PC-3 (cell line): ENCODE data around the gene KLK1.

Experiments used
- EZH2 ChIP-seq: fragments of 300-600 bp; sonication (generic); IDR thresholded peaks from one replicate; pipeline ENCODE4 v1.6.1; 2017; ENCODE audit warnings: antibody characterized with exemption, mild to moderate bottlenecking, low read length; ENCODE audit not compliant: unreplicated experiment
- EZH2phosphoT487 ChIP-seq: fragments of 300-600 bp; sonication (generic); IDR thresholded peaks from 2 replicates; pipeline ENCODE4 v1.6.1; 2018; ENCODE audit warnings: mild to moderate bottlenecking, antibody characterized with exemption, low read length, borderline replicate concordance
- TF ChIP-seq, protein P1 (sequence below): fragments of 300-600 bp; sonication (generic); conservative IDR thresholded peaks from 2 replicates; pipeline ENCODE4 v1.5.1; 2017; ENCODE audit warnings: antibody characterized with exemption, low read depth, mild to moderate bottlenecking, low read length

- TF ChIP-seq, protein P1, sequence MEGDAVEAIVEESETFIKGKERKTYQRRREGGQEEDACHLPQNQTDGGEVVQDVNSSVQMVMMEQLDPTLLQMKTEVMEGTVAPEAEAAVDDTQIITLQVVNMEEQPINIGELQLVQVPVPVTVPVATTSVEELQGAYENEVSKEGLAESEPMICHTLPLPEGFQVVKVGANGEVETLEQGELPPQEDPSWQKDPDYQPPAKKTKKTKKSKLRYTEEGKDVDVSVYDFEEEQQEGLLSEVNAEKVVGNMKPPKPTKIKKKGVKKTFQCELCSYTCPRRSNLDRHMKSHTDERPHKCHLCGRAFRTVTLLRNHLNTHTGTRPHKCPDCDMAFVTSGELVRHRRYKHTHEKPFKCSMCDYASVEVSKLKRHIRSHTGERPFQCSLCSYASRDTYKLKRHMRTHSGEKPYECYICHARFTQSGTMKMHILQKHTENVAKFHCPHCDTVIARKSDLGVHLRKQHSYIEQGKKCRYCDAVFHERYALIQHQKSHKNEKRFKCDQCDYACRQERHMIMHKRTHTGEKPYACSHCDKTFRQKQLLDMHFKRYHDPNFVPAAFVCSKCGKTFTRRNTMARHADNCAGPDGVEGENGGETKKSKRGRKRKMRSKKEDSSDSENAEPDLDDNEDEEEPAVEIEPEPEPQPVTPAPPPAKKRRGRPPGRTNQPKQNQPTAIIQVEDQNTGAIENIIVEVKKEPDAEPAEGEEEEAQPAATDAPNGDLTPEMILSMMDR, result no peak
- TF ChIP-seq EZH2, result no peak
- TF ChIP-seq EZH2phosphoT487, result no peak
Measured at GRCh38 chr19:50821248-50821612, 2.4 kb downstream of the KLK1 start.
